Stimulated activated CD8-positive, alpha-beta memory T cell treated with anti-CD3 and anti-CD28 coated beads, Interleukin-4, amount 100 ng/mL, for 24 hours (primary cell): ENCODE results near the gene CDR2L.
A peak's percentile ranks its signal among the peaks of the same experiment; 100 is the strongest.
"Not testable (repeated sequence)": the region's sequence is repeated elsewhere in the genome, so short reads cannot be mapped to it uniquely, and the experiment has no call there.

ENCODE experiments used
- DNase-seq: peaks from one replicate; pipeline ENCODE4 v3.0.0-alpha.2; 2020; ENCODE audit warnings: low read depth

CDR2L gene

DNA sequence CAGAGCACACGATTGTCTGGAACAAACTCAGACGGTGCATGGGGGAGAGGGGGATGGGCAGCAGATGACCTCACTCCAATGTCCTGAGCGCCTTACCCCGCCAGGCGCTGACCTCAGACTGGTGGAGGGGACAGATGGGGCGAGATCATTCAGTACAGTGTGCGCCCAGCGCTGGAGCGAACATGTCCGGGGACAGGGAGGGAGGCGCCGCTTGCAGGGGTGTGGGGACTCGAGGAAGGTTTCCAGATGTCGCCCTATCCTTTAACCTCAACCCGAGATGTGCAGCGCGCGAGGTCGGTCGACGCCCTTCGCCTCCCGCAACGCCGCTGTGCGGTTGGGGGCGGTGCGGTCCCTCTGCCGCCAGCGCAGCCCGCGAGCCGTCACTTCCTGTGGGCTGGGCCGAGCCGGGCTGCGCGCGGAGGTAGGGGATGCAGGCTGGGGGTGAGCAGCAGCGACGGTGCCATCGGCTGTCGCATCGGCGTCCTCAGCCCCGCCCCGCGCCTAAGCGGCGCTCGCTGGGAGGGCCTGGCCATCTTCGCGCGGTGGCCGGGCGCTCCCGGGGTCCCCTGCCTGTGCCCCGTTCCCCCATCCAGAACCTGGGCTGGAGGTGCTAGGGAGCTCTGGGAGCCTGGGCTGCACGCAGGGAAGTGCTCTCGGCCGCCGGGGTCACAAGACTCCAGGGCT lies 5.3 kb upstream of the CDR2L start:
- peak; percentile 68 for DNase-seq

DNA sequence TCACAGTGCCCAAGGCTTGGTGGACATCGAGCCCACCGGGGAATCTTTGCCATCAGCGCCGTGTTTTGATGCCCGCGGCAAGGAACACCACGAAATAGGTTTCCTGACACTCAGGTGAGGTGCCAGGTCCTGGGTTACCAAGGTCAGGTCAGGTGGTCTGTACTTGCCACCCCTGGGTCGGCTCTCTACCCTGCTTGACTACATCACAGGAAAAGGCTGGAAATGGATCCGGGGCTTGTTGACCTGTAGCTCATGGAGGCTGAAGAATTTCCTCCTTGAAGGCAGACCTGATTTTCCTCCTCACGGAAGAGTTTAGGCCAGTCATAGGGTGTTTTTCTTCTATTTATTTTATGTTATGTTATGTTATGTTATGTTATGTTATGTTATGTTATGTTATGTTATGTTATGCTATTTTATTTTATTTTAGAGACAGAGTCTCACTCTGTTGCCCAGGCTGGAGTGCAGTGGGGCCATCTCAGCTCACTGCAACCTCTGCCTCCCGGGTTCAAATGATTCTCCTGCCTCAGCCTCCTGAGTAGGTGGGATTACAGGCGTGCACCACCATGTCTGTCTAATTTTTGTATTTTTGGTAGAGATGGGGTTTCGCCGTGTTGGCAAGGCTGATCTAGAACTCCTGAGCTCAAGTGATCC lies 4.6 kb upstream of the CDR2L start:
- DNase-seq = not testable (repeated sequence)

DNA sequence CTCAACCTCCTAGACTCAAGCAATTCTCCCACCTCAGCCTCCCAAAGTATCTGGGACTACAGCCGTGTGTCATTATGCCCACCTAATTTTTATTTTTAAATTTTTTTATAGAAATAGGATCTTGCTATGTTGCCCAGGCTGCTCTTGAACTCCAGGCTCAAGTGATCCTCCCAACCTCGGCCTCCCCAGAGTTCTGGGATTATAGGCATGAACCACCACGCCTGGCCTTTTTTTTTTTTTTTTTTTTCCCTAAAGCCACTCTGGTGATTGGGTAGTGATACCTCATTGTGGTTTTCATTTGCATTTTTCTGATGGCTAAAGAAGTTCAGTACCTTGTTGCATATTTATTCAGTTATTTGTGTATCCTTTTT lies 1.2 kb upstream of the CDR2L start:
- DNase-seq = no peak

DNA sequence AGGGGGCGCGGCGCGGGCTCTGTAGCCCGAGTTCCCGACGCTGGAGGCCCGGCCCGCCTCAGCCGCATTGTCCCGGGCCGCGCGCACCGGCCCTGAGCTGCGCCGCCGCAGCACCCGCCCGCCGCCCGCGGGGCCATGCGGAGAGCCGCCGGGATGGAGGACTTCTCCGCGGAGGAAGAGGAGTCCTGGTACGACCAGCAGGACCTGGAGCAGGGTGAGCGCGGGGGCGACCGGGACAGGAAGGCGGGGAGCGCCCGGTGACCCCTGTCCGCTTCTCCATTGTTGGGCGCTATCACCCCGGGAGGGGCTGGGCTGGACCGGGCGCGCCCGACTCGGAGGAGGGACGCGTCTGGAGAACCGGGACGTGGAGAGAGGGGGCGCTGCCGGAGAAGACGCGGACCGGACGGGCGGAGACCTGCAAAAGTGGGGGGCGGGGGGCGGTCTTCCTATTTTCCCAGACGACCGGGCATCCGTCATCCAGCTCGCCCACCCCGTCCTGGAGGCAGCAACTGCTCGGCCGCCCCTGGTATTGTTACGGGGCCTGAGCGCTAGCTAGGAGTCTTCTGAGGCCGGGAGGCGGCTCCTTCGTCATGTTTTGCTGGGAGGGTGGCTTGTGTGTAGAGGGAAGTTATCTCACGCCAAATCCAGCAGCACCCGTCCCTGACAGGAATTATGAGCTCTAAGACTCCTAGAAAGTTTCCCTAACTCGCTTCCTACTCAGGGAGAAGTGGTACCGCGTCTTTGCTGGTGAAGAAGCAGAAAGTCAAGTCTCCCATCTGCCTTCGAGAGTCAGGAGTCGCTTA lies 678 bp downstream of the CDR2L start:
- DNase-seq = peak; percentile 1

DNA sequence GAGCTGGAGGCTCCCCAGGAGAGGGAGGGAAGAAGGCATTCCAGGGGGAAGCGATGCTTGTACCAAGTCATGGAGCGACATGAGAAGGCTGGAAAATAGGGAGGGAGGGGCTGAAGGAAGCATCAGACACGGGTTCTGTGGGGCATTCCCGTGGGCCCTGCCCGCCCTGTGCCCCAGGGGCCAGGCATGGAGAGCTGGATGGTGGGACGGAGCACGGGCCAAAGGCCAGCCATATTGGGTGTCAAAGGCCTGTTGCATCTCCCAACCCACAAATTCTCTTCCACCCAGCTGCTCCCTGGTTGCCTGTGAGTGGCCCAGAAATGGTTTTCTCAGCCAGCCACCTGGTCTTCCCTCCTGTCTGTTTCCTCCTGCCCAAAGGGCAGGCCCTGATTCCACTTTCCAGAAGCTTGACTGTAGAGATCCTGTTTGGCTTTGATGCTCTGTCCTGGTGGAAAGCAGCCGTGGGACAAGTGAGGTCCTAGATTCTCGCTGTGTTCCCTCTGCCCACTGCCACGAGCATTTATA lies 3.2 kb downstream of the CDR2L start:
- no peak for DNase-seq

DNA sequence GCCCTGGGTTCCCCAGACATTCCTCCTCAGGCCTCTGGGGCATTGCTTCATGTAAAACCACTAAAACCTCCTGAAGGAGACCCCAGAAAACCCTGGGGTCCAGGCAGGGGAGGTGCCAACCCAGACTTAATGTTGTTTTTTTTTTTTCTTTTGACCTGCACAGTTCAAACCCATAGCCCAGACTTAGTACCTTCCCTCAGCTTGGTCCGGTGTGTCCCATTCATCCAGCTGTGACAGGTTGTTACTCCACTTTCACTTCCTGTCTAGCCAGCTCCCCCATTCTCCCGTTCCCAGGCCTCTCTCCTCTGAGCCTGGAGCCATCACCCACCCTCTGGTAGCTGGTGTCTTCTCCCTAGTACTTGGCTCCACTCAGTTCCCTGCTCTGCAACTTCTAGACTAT lies 4.8 kb downstream of the CDR2L start:
- no peak for DNase-seq

DNA sequence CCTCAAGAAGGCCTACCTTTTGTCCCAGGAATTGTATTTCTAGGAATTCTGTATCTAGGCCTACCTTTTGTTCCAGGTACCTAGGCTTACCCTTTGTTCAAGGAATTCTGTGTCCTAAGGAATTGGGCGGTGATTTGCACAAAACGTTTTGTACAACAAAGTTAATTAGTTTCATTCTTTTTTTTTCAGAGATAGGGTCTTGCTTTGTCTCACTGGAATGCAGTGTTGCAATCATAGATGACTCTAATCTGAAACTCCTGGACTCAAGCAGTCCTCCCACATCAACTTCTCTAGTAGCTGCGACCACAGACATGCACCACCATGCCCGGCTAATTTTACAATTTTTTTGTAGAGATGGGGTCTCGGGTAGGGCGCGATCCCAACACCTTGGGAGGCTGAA lies 7.0 kb downstream of the CDR2L start:
- DNase-seq = no peak

DNA sequence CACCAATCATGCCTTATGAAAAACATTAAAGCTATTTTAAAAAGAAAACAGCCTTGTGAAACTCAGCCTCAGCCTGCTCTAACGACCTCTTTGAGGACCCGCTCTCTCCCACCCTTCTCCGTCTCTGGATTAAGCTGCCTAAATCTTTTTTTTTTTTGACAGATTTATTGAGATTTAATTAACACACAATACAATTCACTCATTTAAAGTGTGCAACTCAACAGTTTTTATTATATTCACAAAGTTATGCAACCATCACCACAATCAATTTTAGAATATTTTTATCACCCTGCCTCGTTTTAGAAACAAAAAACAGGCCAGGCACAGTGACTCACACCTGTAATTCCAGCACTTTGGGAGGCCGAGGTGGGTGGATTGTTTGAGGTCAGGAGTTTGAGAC lies 8.4 kb downstream of the CDR2L start:
- no peak for DNase-seq

DNA sequence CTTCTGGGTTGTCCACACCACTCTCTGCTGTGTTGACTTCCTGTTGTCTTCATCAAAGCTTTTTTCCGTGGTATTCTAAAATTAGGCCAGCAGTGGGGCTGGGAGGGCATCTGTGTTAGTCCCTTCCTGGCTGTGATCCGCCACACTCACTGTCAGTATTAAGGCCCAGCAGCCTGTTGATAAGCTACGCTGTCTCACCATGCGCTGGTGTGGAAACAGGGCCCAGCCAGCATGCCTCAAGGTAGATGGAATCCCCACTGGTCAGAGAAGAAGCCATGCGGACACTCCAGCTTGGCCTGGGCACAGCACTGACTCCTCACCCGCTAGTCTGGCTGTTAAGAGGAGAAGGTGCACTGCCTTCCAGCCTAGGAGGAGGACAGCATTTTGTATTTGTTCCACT lies 11.4 kb downstream of the CDR2L start:
- no peak for DNase-seq

DNA sequence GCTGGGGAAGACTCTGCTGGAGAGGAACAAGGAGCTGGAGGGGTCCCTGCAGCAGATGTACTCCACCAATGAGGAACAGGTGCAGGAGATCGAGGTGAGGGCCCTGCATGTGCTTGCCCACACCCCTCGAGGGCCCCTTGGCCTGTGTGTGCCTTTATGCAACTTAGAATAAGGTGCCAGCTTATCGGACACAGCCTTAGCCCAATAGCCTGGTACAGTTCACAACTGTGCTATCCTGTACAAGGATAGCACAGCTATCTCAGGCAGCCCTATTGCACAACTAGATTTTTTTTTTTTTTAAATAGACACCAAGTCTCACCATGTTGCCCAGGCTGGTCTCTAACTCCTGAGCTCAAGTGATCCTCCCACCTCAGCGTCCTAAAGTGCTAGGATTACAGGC lies 12.1 kb downstream of the CDR2L start:
- DNase-seq = no peak

DNA sequence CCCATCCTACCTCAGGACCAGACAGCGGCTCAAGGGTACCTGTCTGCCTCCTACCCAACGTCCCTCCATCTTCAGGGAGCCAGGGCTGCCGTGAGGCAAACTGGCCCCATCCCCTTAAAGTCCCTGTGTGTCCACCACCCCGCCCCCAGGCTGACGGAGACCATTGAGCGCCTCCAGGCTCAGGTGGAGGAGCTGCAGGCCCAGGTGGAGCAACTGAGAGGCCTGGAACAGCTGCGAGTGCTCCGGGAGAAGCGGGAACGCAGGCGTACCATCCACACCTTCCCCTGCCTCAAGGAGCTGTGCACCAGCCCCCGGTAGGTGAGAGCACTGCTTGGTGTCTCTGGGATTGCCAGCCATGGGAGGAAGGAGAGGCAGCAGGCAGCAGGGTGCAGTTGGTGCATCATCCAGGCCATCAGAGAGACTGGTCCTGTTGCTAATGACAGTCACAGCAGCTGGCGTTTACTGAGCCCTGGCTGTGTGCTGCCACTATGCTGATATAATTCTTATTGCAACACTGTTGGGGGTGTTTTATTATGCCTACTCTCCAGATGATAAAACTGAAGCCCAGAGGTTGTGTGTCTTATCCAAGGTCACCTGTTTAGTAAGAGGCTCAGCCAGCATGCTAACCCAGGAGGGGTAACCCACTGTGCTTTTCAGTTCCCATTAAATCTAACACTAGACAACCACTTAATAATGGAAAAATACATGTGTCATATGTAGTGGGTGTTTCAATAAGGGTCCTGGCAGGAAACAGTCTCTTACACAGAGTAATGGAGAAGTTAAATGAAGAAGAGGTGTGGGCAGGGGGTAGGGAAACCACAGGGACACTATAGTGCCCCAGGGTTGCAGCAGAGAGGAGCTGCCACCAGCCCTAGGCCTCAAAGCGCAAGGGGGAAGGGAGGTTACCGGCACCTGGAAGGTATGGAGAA lies 14.7 kb downstream of the CDR2L start:
- no peak for DNase-seq

DNA sequence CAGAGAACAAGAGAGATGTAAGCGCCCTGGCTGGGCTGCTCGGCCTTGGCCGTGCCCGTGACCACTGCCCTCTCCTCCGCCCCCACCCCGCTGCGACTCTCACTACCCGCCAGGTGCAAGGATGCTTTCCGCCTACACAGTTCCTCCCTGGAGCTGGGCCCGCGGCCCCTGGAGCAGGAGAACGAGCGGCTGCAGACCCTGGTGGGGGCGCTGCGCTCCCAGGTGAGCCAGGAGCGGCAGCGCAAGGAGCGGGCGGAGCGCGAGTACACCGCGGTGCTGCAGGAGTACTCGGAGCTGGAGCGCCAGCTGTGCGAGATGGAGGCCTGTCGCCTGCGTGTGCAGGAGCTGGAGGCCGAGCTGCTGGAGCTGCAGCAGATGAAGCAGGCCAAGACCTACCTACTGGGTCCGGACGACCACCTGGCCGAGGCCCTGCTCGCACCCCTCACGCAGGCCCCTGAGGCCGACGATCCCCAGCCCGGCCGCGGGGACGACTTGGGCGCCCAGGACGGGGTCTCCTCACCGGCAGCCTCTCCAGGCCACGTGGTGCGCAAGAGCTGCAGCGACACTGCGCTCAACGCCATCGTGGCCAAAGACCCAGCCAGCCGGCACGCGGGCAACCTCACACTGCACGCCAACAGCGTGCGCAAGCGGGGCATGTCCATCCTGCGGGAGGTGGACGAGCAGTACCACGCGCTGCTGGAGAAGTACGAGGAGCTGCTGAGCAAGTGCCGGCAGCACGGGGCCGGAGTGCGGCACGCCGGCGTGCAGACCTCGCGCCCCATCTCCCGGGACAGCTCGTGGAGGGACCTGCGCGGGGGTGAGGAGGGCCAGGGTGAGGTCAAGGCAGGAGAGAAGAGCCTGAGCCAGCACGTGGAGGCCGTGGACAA lies 15.9 kb downstream of the CDR2L start:
- DNase-seq = no peak

DNA sequence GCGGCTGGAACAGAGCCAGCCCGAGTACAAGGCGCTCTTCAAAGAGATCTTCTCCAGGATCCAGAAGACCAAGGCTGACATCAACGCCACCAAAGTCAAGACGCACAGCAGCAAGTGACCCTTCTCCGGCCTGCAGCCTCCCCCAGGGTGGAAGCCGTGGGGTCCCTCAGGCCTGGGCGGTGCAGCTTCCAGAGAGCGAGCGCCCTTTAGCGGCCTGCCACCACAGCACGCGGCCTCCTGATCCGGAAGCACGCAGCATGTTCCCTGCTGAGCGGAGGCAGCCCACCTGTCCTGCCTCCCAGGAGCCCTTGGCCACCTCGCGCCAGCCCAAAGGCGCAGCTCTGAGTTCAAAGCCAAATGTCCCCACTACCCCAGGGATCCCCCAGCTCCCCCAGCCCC lies 16.5 kb downstream of the CDR2L start:
- DNase-seq = no peak

DNA sequence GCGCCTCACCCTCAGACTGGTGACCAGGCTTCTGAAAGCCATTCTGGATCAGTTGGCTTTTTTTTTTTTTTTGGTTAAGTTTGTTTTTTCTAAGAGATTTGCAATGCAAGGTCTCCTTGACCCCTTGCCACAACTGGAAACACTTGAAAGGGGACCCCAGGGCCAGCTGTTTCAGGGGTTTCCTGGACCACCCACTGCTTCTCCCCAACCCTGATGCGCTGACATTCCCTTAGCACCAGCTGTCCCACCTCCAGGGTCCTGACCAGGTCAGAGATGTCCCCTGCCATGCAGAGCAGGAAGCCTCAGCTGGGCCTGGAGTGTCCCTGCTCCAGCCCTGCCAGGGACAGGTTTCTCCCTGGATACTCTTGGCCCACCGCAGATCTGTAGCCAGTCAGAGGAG lies 16.9 kb downstream of the CDR2L start:
- no peak for DNase-seq

DNA sequence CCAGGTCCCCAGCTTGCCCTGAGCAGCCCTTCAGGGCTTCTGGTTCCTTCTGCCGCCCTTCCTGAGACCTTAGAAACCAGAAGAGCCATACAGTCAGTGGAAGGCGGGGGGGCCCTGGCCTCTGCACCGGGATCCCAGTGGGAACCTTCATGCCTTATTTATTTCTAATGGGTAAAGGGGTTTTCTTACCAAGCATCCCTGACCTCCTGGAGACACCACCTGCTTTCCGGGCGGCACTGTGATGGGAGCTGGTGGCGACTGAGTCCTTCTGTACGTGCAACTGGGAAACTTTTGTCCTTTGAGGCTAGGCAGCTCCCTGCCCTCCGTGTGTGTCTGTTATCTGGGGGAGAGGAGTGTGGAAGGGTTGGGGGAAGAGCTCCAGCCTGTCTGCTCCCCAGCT lies 17.9 kb downstream of the CDR2L start:
- no peak for DNase-seq

DNA sequence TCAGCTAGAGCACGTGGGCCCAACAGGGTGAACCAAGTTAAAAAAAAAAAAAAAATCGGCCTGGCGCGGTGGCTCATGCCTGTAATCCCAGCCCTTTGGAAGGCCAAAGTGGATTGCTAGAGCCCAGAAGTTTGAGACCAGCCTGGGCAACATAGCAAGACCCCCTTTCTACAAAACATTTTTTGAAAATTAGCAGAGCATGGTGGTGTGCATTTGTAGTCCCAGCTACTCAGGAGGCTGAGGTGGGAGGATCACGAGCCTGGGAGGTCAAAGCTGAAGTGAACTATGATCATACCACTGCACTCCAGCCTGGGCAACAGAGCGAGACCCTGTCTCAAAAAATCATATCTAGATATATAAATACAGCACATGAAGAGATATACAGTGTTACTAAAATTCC lies 18.7 kb downstream of the CDR2L start:
- not testable (repeated sequence) for DNase-seq

DNA sequence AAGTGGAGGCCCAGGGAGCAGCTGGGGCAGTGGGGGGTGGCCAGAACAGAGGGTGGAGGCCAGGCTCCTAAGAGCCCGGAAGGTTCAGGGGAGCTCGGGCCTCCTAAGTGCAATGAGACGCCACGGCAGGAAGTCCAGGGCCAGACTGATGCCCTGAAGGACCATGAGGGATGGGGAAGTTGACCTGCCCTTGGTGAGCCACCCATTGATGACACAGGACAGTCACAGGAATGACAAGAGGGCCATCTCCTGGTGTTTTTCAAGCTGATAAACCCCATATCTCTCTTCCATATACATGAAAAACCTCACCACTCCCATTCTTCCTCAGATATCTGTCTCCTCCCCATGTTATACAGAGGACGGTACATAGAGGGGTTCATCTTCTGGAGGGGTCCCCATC lies 19.2 kb downstream of the CDR2L start:
- DNase-seq = no peak

DNA sequence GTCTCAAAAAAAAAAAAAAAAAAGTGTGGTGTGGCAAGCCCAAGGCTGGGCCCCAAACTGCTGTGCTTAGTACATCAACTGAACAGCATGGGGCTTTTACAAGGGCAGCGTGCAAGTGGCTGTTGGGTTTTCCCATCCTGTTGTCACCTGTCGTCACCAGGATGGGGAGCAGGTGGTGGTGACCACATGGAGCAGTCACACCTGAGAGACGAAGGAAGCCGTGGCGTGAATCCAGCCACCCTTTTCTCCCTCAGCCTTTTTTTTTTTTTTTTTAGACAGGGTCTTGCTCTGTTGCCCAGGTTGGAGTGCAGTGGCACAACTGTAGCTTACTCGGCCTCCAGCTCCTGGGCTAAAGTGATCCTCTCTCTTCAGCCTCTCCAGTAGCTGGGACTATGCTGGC lies 20.9 kb downstream of the CDR2L start:
- no peak for DNase-seq

DNA sequence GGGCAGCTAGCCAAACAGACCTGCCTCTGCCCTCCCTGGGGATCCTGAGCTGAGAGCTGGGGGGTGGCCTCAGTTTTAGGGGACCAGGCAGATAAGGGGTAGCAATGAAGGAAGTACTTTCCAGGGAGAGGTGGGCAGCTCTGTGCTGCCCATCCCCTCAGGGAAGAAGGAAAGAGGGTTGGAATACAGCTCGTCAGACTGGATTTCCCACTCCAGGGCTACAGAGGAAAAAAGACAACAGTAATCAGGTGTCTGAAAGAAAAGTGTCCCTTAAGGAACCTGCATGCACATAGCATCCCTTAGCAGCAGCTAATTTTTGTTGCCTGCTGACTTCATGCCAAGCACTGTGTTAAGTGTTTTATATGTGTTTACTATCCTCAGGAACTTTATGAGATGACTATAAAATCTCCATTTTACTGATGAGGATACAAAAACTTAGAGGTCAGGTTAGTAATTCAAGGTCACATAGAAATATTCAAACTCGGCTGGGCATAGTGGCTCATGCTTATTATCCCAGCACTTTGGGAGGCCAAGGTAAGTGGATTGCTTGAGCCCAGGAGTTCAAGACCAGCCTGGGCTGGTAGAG lies 21.8 kb downstream of the CDR2L start:
- no peak for DNase-seq

DNA sequence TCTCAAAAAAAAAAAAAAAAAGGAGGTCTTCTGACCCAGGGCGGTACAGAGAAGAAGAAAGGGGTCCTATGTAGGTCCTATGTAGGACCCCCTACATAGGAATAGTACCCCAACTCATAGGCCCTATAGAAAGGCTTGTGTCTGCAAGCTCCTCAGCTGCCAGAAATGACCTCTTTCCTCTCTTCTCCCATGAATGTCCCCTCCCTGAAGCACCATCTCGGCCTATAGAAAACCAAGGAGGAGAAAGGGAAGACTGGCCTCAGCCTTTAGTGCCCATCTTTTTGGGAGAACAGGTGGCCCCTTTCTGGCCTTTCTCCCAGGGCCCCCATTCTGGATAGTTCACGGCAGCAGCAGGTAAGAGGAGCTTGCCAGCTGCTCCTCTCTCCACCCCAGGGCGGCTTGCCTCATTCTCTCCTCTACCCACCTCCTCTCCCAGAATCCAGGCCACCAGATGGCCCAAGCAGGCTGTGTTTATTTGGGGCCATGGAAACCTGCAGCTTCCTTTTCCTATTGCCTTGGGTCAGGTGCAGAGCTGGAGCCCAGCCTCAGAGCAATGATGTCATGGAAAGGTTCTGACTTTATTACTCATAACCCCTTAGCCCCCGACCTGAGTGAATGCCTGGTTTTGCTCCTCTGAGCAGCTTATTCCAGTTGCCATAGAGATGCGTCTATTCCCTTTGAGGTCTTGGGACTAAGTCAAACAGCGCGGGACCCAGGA lies 23.4 kb downstream of the CDR2L start:
- no peak for DNase-seq
